HG03439 (cell line): Measurements from ENCODE around the gene RCAN2.

Source experiments
- ATAC-seq: cut with Tn5 transposase; IDR thresholded peaks from one replicate; pipeline ENCODE4 v1.9.1; 2021; ENCODE audit warnings: mild to moderate bottlenecking, moderate library complexity; ENCODE audit not compliant: unreplicated experiment

The RCAN2 gene

DNA sequence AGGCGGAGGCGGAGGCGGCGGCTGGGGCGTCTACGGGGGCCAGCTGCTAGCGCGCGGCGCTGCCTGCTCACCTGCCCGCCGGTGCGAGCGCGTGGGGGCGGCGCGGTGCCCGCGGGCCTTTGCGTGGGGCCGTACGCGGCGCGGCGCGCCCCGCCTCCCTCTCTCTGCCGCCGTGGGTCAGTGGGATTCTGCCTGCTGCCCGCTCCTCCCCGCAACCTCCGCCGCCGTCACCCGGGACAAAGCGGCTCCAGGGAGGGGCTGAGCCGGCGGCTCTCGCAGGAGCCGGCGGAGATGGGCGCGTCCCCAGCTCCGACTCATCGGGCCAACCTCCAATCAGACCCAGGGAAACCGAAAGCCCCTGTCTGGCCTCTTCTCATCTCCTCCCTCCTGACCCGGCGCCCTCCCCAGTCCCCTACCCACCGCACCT, at the start of gene RCAN2:
RCAN2 (minus strand) TSS at position 249 of the 427 bp plus-strand sequence.
- ATAC-seq, result peak; percentile 71

DNA sequence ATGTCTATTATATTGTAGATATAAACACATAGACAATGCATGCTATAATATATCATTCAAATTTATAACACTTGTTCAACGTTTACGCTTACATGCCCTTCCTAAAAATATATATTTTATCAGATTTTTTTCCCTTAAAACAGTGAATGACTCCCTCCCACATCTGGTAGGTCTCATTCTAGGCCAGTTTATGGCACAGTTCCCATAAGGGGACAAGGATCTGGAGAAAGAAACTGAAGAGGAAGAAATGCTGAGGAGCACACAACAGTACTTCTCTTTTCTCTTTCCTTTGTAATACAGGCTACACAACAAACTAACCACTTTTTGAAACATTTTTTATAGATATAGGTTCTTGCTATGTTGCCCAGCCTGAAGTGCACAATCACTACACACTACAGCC, 48.6 kb upstream of the RCAN2 start:
- no peak for ATAC-seq

DNA sequence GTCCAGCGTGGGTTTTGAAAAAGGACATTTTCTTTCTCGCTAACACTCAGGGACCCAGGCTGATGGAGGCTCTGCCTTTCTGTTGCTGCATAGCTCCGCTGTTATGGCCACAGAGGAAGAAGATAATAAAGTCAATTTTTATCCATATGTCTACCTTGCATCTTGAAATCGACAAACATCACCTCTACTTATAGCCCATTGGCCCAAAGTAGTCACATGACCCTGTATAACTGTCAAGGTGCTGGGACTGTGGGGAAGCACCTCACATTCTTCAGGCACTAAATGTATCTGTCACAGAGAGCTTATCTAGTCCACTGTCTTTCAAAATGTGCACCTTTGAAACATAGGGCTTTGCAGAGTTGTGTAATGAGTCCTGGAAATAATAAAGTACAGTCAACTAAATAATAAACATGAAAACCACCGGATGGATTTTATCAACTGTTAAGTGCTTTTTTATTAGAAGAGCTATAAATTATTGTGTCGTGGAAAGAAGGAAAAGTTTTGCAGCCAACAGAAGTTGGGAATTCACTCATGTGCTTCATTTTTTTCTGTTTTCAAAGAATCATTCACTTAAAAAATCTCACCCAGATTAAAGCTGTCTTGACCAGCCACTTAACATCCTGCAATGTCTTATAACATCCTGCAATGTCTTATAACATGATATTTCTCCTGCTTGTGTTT, 47.7 kb upstream of the RCAN2 start:
- no peak for ATAC-seq

DNA sequence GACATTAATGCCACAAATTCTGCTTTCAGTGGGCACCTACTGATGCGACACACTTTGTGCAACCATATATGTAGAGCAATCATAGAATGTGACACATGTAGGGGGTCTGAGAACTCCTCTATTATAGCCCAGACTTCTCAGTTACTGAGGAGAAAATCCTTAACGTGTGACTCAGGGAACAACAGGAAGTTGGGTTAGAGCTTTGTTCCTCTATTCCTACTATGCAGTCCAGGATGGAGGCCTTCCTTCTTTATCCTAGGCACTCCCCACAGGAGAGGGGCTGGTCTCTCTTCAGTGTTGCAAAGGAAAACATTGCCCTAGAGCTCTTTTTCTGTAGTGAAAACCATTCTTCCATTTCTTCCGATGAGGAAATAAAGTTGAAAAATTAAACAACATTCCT, 39.6 kb upstream of the RCAN2 start:
- no peak for ATAC-seq

DNA sequence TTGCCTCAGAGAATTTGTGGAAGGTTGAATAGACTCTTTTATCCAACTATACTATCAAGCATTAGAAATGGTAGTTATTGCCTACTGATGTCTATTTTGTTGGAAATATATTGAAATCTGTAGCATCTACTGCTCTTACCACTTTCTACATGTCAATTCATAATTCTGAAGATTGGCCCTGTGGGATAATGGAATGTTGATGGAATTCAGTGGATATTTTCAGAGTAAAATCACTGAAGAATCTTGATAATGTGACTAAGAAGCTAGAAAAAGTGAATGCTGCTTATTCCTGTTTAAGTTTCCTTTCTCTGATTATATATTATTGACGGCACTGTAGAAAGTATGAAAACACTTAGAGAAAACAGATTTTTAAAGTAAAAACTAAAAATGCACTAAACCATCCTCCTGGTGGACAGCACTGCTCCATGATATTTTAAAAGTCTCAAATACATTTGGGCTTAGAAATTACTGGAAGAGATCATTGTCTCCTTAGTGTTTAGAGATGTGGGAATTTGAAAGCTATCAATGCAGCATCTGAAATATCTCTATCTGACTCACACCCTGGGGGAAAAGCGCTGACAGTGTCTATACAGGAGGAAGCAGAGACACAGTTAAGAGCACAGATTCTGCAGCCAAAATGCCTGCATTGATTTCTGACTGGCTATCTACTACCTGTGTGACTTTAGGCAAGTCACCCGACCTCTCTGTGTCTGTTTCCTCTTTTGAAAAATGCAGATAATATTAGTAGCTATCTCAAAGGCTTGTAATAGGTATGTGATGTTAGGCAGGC, 37.9 kb upstream of the RCAN2 start:
- no peak for ATAC-seq

DNA sequence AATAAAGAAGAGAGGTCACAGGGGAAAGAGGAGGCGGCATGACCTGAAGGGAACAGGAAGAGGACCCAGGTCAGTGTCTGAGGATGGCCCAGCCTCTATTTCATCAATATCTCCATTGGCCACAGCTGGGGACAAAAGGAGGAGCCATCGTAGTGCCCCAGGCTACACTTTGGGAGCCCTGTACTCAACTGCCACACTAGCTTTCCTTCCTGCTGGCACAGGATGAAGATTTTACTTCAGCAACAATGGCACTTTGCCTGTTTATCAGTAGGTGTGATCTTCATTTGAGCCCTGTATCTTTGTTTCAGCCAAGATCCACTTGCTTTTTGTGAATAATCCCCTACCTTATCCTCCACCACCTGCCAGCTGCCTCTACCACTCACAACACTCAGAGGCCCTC, 35.4 kb upstream of the RCAN2 start:
- no peak for ATAC-seq

DNA sequence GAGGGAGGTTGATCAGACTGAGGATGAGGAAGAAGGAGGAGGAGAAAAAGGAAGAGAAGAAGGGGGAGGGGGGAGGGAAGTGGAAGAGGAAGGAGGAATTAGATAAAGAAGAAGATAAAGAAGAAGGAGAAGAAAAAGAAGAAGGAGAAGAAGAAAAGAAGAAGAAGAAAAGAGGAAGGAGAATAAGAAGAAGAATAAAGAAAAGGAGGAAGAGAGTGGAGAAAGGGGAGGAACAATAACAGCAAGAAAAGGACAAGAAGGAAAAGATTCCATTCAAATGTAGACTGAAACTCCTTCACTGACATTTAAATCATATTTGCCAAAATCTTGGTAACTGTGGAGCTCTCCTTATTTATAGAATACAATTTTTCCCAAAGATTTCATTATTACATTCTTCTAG, 34.3 kb upstream of the RCAN2 start:
- no peak for ATAC-seq

DNA sequence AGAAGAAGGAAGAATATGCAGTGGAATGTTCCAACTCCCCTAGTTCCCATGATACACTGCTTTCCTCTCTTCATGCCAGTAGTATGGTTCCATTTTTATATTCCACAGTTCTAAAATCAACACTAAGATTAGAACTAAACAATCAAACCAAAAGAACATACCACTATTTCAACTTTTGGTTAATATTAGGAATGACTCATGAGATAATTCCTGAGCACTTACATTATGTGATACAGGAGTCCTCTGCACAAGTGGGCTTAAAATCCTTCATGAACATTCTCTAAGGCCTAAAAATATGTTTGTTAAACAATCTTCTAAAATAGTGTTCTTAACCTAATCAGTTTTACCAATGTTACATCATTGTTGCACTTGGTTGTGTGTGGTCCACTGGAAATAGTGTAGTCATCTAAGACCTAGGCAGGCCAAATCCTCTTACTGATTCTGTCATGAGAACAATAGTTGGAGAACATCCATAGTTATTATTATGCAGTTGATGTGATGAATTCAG, 30.3 kb upstream of the RCAN2 start:
- ATAC-seq, result no peak

DNA sequence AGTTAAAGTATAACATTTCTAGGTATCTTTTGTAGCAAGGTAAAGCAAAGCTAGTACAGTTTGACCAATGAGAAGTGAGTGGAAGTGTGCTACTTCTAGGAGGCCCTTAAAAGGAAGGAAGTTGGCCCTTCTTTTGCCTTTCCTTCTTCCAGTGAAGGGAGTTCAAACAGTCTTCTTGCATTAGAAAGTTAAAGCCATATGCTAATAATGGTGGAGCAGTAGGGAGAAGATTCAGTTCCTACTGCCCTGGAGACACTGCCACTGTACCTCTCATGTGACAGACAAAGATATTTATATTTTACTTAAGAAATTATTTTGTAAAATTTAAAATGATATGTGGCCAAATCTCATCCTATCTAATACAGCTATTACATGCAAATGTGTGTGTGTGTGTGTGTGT, 26.0 kb upstream of the RCAN2 start:
- ATAC-seq, result no peak

DNA sequence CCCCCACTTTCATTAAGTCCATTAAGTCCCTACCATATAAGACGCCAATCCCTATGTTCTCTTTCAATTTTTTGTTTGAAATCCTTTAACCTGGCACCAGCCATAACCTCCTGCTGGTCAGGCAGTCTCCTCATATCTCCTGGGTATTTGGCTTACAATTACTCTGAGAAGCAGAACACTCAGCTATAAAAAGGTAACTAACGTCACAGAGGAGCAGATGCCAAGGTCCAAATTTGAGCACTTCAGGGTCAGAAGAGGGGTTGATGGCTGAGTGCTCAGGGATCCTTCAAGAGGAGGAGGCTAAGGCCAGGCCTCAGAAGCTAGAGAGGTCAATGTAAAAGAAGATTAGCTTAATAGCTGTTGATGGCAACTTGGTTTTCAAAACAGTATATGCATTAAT, 22.3 kb upstream of the RCAN2 start:
- no peak for ATAC-seq

DNA sequence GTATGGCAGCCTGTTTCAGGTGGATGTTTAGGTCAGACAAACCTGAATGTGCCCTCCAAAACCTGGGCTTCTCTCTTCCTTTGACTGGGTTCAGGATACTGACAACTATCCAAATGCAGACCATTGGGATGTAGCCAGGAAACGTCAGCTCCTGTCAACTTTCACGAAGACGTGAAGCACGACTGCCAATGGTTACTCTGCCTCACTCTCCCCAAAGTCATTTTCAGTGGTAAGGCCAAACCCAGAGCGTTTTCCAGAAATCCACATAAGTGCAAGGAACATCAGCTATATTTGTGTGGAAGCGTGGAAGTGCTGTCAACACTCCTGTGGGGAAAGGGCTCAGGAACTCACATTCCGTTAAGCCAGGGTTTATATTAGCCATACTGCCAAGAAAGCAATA, 20.1 kb upstream of the RCAN2 start:
- ATAC-seq, result no peak

DNA sequence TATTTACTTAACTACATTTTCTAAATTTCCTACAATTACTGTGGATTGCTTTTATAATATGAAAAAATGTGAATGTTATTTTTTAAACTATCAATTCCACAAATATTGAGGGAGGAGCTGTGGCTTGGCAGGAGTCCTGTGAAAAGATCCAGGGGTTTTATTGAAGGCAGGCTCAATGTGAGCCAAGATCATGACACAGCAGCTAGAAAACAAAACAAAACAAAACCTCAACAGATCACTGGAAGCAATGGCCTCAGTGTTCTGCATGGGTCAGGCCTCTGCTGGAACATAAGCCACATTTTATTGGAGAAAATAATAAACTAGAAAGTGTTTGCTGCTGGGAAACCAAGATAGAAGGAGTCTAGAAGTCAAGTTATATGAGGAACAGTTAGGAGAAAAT, 19.4 kb upstream of the RCAN2 start:
- no peak for ATAC-seq

DNA sequence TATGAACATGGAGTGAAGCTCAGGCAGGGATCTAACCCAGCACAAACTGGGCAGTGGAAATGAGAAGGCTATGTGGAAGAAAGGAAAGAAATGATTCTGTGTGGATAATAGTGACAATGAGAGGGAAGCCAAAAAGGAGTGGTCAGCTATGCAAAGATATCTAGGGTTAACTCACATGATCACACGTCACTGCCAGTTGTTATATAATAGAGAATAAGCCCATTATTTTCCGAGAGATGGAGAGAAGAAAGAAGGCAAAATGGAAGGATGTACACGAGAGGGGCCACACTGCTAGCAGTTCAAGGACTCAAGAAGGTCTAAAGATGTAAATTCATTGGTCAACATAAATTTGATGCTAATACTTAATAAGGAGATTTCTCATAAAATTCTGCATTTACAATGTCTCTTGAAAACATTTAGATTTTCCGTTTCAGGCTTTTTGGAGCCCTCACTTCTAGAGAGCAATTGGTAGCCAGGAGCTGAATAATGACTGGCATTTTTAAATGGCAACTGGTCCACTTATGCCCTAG, 18.8 kb upstream of the RCAN2 start:
- no peak for ATAC-seq

DNA sequence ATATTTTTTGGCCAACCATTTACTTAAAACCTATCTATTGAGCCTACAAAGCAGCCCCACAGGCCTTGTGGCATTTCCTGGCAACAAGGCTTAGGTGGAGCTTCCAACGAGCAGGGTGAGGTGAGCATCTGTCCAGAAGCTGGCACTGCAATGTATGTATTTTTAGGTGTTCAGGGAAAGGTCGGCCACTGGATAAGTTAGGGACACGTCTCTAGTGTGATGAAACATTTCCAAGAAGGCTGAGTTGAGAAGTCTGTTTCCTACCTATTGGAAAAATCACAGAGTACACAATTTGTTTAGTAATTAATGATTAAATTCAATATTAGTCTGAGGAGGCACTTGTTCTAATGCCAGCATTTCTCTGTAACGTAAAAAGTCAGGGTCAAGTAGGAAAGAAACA, 17.8 kb upstream of the RCAN2 start:
- no peak for ATAC-seq

DNA sequence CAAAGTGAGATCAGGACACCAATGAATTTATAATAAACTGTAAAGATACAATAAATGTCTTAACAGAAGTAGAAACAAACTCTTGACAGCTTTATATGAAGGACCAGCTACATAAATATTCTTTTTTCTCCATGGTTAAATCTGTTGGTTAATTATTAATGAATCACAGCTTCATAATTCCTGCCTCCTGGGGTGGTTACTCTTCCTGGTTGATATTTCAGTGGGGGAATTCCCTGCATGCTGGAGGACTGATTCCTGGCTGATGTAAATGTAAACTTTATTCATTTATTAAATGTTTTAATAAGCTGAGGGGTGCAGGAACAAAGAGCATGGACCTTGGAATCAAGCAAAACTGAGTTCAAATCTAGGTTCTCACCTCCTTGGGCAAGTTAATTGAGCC, 16.2 kb upstream of the RCAN2 start:
- no peak for ATAC-seq

DNA sequence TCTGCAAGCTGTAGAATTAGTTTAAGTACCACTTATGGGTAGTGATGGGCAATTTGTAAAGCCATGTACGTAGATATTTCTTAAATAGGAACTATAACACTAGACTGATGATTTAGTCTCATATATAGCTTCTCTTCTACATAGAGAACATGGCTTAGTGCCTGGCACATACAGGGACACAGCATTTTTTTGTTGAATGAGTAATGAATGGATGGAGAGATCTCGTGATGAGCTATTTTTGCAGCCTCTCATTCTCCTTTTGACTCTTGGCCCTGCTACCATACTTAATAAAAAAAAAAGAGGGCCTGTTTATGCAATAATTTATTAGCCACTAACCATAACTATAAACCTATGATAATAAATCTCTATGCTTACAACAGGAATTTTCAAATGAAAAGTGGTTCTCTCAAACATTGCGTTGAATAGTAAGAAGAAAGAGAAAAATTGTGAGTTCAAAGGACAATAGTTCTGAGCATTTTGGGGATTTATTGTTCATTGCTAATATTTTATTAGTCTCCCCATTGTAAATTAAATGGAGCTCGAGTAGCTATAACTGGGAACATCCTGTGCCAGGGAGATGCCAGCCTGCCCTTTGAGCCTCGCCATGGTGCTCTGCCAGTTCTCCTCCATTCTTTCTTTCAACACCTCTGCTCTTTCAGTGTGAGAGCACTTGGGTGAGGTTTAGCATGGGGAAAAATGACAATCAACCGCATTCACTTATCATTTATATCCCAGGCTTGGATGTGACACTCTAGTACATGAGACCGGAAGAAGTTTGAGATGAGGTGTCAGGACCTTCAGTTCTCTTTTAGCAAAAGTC, 14.7 kb upstream of the RCAN2 start:
- ATAC-seq, result no peak

DNA sequence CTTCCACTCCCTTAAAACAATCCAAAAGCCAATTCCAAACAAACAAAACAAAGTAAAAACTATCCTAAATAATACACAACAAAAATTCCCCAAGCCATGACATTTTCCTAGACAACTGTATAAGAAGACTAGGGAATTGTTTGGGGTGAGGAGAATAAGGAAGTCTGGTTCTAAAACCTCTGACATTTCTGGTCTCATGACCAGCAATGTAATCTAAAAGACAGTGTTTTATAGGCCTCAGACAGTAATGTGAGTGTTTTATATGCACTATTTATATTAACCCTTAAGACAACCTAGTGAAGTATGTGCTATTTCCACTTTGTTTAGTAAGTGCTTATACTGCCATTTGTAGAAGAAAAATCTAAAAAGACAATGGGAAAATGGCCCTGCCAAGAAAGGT, 13.0 kb upstream of the RCAN2 start:
- no peak for ATAC-seq

DNA sequence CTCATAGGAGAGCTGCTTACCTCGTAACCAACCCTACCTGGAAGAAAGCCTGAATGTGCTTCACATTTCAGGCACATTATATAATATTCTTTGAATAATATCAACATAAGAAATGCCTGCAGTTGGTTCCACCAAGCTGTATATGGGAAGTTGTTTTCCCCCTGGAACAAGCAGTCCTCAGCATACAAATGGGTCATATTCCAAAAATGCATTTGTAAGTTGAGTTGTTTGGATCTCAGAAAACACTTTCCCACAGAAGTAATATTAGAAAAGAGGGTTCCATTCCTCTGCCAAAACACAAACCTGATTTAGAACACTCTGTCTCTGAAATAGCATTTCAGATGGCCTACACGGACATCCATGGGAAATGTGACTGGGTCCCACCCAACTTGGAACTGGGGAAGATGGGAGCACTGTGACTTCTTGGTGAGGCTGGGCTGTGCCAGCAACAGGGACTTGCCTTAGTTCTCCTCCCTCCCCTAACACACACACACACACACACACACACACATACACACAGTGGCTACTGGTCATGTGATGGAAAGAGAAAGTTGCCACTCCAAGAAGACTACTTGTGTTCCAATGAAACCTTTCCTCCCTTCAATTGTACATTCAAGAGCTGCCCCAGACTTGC, 11.4 kb upstream of the RCAN2 start:
- ATAC-seq, result no peak

DNA sequence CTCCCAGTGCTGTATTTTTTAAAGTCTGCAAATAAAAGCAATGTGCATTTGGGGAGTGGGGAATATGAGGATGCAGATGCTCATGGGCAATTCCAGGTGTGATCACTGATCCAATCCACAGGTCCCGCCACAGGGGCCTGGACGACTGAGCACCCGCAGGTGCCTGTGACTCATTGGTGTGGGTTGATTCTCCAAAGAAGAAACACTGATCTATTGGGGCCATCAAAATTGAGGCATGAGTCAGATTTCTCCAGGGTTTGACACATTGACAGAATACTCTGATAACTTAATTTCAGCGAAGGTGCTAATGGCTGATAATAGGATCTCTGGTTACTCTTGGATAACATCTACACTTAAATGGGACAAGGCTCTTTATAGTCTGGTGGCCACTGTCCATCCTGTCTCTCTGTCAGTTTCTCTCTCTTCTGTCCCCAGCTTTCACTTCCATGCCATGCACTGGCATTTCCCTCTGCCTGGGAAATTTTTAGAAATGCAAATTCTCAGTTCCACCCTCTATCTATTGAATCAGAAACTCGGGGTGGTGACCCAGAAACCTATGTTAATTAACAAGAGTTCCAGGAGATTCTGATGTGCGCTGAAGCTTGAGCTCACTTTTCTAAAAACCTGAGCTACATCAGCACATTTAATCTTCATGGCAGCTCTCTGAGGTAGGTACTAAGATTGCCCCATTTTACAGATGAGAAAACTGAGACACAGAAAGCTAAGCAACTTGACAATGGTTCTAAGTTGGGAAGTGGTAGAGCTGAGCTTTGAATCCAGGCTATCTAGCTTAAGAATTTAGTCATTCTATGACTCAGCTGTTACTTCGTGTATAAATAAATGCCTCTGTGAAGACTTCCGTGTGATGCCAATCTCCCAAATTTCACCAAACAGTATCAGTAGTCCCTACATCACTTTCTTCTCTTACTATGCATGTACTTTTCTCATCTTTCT, 10.2 kb upstream of the RCAN2 start:
- no peak for ATAC-seq

DNA sequence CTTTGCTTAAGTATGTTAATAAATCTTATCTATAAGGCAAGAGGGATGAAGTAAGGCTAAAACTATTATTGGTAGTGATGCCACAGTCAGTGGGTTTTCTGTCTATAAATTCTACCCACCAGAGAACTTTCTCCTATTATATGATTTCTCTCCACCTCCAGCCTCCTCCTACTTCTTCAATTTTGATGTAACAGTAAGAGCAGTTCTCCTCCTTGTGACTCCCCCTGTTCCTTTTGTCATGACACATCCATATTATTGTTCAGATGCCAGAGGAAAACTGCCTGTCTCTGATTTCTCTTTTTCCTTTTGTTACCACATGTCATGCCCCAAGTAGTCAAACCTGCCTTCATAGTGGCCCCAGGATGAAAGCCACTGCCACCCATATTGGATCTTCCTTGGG, 9.1 kb upstream of the RCAN2 start:
- no peak for ATAC-seq
